MM.1S (cell line): ENCODE results near the gene OR10H5.
"Not testable (repeated sequence)": the region's sequence is repeated elsewhere in the genome, so short reads cannot be mapped to it uniquely, and the experiment has no call there.

Source experiments
- DNase-seq: peaks from one replicate; pipeline ENCODE4 v3.0.0-alpha.2; 2015
- H2AFZ ChIP-seq: fragments of 300-600 bp; sonication (generic); 2 replicates; pipeline ENCODE4 v1.6.0; 2016; ENCODE audit warnings: antibody characterized with exemption, low read length
- H3F3A ChIP-seq: fragments of 300-600 bp; sonication (generic); 2 replicates; pipeline ENCODE4 v1.6.1; 2016; ENCODE audit warnings: mild to moderate bottlenecking, antibody characterized with exemption, low read length, moderate library complexity, mixed read lengths; ENCODE audit not compliant: insufficient read depth
- H3K27ac ChIP-seq: fragments of 300-600 bp; sonication (generic); 2 replicates; pipeline ENCODE4 v1.5.1; 2016; ENCODE audit warnings: mild to moderate bottlenecking, low read length
- H3K27me3 ChIP-seq: fragments of 300-600 bp; sonication (generic); replicated peaks from 2 replicates; pipeline ENCODE4 v1.6.0; 2016; ENCODE audit warnings: low read length; ENCODE audit not compliant: insufficient read depth
- H3K36me3 ChIP-seq: fragments of 300-600 bp; sonication (generic); replicated peaks from 2 replicates; pipeline ENCODE4 v1.6.1; 2016; ENCODE audit warnings: mild to moderate bottlenecking, low read length, mixed read lengths; ENCODE audit not compliant: insufficient read depth
- H3K4me1 ChIP-seq: fragments of 300-600 bp; sonication (generic); 2 replicates; pipeline ENCODE4 v1.6.1; 2016; ENCODE audit warnings: low read length, mixed read lengths
- H3K4me2 ChIP-seq: fragments of 300-600 bp; sonication (generic); 2 replicates; pipeline ENCODE4 v1.6.0; 2016; ENCODE audit warnings: low read depth, low read length
- H3K4me3 ChIP-seq: fragments of 300-600 bp; sonication (generic); 2 replicates; pipeline ENCODE4 v1.5.1; 2016; ENCODE audit warnings: low read length, mixed read lengths
- H3K79me2 ChIP-seq: fragments of 300-600 bp; sonication (generic); 2 replicates; pipeline ENCODE4 v1.6.1; 2016; ENCODE audit warnings: mixed run types, low read length, mixed read lengths
- H3K9ac ChIP-seq: fragments of 300-600 bp; sonication (generic); 2 replicates; pipeline ENCODE4 v1.6.1; 2016; ENCODE audit warnings: low read length, mixed read lengths
- H3K9me2 ChIP-seq: fragments of 300-600 bp; sonication (generic); replicated peaks from 2 replicates; pipeline ENCODE4 v1.6.1; 2016; ENCODE audit warnings: mild to moderate bottlenecking, low read length, mixed read lengths; ENCODE audit not compliant: insufficient read depth
- H3K9me3 ChIP-seq: fragments of 300-600 bp; sonication (generic); replicated peaks from 2 replicates; pipeline ENCODE4 v1.6.1; 2016; ENCODE audit warnings: mild to moderate bottlenecking, low read length, mixed read lengths; ENCODE audit not compliant: insufficient read depth
- H4K20me1 ChIP-seq: fragments of 300-600 bp; sonication (generic); 2 replicates; pipeline ENCODE4 v1.6.1; 2016; ENCODE audit warnings: mild to moderate bottlenecking, low read length, moderate library complexity, mixed read lengths; ENCODE audit not compliant: insufficient read depth
- EZH2 ChIP-seq: fragments of 300-600 bp; sonication (generic); optimal IDR thresholded peaks from 2 replicates; pipeline ENCODE3; 2017; ENCODE audit warnings: low read depth, mild to moderate bottlenecking, antibody characterized with exemption, low read length, mixed read lengths
- EZH2phosphoT487 ChIP-seq: fragments of 300-600 bp; sonication (generic); IDR thresholded peaks from 2 replicates; pipeline ENCODE4 v1.6.1; 2018; ENCODE audit warnings: antibody characterized with exemption, low read length
- TF ChIP-seq, protein P1 (sequence below): fragments of 300-600 bp; sonication (generic); IDR thresholded peaks from 2 replicates; pipeline ENCODE4 v1.5.1; 2016; ENCODE audit warnings: antibody characterized with exemption, low read length, mixed read lengths

The OR10H5 gene

DNA sequence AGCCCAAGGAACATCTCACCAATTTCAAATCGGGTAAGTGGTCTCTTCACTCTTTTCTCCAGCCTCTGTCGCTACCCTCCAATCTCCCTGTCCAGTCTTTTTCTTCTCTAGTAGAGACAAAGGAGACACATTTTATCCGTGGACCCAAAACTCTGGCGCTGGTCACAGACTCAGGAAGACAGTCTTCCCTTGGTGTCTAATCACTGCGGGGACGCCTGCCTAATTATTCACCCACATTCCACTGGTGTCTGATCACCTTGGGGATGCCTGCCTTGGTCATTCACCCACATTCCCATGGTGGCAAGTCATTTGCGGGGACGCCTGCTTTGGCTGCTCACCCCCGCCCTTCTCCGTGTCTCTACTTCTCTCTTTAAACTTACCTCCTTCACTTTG lies 41.8 kb downstream of the OR10H5 start:
- Histone ChIP-seq H3K9me3 (no peaks in the 10 kb centered on the region), H3K36me3 (no peaks in the 10 kb centered on the region), H2AFZ (no peak overlapping the region), H3F3A (no peaks in the 10 kb centered on the region), H3K27ac (no peak overlapping the region), H3K9ac (no peak overlapping the region), H4K20me1 (no peaks in the 10 kb centered on the region), H3K4me1 (no peaks in the 10 kb centered on the region), H3K79me2 (no peaks in the 10 kb centered on the region), H3K27me3 (peaks cover 95% of the 10 kb centered on the region), H3K4me2 (no peak overlapping the region), H3K4me3 (no peak overlapping the region), H3K9me2 (no peaks in the 10 kb centered on the region)
- TF ChIP-seq EZH2phosphoT487 (no peak), EZH2 (no peak)
- DNase-seq, result no peak

DNA sequence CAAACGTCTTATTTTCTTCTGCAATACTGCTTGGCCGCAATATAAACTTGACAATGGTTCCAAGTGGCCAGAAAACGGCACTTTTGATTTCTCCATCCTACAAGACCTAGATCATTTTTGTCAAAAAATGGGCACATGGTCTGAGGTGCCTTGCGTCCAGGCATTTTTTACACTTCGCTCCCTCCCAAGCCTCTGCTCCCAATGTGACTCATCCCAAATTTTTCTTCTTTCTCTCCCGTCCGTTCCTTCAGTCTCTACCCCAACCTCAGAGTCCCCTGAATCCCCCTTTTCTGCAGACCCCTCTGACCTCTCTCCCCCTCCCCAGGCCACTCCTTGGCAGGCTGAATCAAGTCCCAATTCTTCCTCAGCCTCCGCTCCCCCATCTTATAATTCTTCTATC lies 42.3 kb downstream of the OR10H5 start:
- H3K36me3 ChIP-seq, result no peaks in the 10 kb centered on the region
- H3K27ac ChIP-seq, result no peak overlapping the region

DNA sequence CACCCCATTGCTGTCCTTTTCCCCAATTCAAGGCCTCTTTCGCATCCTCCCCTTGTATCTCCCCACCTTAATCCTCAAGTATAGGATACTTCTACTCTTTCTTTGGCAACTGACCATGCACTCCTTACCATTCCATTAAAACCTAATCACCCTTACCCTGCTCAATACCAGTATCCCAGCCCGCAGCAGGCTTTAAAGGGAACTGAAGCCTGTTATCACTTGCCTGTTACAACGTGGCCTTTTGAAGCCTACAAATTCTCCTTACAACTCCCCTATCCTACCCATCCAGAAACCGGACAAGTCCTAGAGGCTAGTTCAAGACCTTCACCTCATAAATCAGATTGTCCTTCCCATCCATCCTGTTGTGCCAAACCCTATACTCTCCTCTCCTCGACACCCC lies 44.2 kb downstream of the OR10H5 start:
- 0 out of 2 replicates have a peak, but pooled peaks cover 3% of the 10 kb centered on the region for H3K4me1 ChIP-seq
- H3K27ac ChIP-seq, result no peak overlapping the region
- no peaks in the 10 kb centered on the region for H4K20me1 ChIP-seq
- H3F3A ChIP-seq, result no peaks in the 10 kb centered on the region
- H3K9me2 ChIP-seq, result no peaks in the 10 kb centered on the region
- H3K36me3 ChIP-seq, result no peaks in the 10 kb centered on the region
- H3K4me2 ChIP-seq, result no peak overlapping the region
- no peaks in the 10 kb centered on the region for H3K79me2 ChIP-seq
- DNase-seq, result no peak
- no peak overlapping the region for H3K4me3 ChIP-seq
- H3K27me3 ChIP-seq, result peaks cover 98% of the 10 kb centered on the region
- H3K9ac ChIP-seq, result no peak overlapping the region
- TF ChIP-seq, protein P1, sequence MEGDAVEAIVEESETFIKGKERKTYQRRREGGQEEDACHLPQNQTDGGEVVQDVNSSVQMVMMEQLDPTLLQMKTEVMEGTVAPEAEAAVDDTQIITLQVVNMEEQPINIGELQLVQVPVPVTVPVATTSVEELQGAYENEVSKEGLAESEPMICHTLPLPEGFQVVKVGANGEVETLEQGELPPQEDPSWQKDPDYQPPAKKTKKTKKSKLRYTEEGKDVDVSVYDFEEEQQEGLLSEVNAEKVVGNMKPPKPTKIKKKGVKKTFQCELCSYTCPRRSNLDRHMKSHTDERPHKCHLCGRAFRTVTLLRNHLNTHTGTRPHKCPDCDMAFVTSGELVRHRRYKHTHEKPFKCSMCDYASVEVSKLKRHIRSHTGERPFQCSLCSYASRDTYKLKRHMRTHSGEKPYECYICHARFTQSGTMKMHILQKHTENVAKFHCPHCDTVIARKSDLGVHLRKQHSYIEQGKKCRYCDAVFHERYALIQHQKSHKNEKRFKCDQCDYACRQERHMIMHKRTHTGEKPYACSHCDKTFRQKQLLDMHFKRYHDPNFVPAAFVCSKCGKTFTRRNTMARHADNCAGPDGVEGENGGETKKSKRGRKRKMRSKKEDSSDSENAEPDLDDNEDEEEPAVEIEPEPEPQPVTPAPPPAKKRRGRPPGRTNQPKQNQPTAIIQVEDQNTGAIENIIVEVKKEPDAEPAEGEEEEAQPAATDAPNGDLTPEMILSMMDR, result no peak
- TF ChIP-seq EZH2phosphoT487, result no peak
- no peak for TF ChIP-seq EZH2
- H3K9me3 ChIP-seq, result no peaks in the 10 kb centered on the region
- no peak overlapping the region for H2AFZ ChIP-seq

More for the DNA sequence above, 42.3 kb downstream of the OR10H5 start:
- peaks cover 95% of the 10 kb centered on the region for H3K27me3 ChIP-seq
- TF ChIP-seq EZH2 (no peak), EZH2phosphoT487 (no peak)
- TF ChIP-seq, protein P1, result no peak
- no peak overlapping the region for H3K4me3 ChIP-seq
- H3K79me2 ChIP-seq, result no peaks in the 10 kb centered on the region
- no peak overlapping the region for H3K9ac ChIP-seq
- no peaks in the 10 kb centered on the region for H3K4me1 ChIP-seq
- H3F3A ChIP-seq, result no peaks in the 10 kb centered on the region
- H4K20me1 ChIP-seq, result no peaks in the 10 kb centered on the region
- H3K4me2 ChIP-seq, result no peak overlapping the region
- H3K9me3 ChIP-seq, result no peaks in the 10 kb centered on the region
- no peaks in the 10 kb centered on the region for H3K9me2 ChIP-seq
- no peak for DNase-seq
- no peak overlapping the region for H2AFZ ChIP-seq

DNA sequence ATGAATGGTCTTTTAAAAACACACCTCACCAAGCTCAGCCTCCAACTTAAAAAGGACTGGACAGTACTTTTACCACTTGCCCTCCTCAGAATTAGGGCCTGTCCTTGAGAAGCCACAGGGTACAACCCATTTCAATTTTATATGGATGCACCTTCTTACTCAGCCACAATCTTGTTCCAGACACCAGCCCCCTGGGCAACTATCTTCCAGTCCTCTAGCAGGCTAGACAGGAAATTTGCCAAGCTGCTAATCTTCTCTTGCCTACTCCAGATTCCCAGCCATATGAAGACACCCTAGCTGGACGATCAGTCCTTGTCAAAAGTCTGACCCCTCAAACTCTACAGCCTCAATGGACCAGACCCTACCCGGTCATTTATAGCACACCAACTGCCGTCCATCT lies 46.8 kb downstream of the OR10H5 start:
- DNase-seq, H3F3A ChIP-seq, H3K9ac ChIP-seq, H3K9me2 ChIP-seq, H3K9me3 ChIP-seq, H3K79me2 ChIP-seq, H2AFZ ChIP-seq, H3K36me3 ChIP-seq, H4K20me1 ChIP-seq, H3K27ac ChIP-seq, H3K4me1 ChIP-seq, H3K4me2 ChIP-seq, H3K4me3 ChIP-seq: not testable (repeated sequence)
- peaks cover 86% of the 10 kb centered on the region for H3K27me3 ChIP-seq

DNA sequence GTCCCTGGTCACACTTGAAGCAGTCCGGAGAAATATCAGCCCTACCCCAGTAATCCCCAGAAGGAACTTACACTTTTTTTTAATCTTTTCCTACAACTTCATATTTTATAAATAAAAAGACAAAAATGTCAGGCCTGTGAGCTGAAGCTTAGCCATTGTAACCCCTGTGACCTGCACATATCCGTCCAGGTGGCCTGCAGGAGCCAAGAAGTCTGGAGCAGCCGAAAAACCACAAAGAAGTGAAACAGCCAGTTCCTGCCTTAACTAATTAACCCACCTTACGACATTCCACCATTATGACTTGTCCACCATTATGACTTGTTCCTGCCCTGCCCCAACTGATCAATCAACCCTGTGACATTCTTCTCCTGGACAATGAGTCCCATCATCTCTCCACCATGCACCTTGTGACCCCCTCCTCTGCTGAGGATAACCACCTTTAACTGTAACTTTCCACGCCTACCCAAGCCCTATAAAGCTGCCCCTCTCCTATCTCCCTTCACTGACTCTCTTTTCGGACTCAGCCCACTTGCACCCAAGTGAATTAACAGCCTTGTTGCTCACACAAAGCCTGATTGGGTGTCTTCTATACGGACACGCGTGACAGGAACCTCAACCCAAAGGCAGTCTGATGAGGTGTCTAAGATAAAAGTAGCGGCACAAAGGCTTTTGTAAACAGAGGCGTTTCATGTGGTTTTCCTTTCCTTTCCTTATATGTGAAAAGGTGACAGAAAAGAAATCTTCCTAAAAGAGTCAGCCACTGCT lies 48.3 kb downstream of the OR10H5 start:
- H3F3A ChIP-seq, H3K27ac ChIP-seq, H3K79me2 ChIP-seq, H3K36me3 ChIP-seq, DNase-seq, H3K9ac ChIP-seq, H4K20me1 ChIP-seq, H3K4me1 ChIP-seq, H3K9me2 ChIP-seq, H3K9me3 ChIP-seq: not testable (repeated sequence)
- Histone ChIP-seq H2AFZ (0 out of 2 replicates have a peak overlapping the region, but pooled peaks have one; percentile 90), H3K4me3 (peak overlapping the region; percentile 74), H3K4me2 (peak overlapping the region; percentile 78), H3K27me3 (peaks cover 73% of the 10 kb centered on the region)
